HEK293 (cell line): ENCODE results near the gene KCNJ6.

Experiments
- CTCF ChIA-PET: fragments of 350-600 bp; formaldehyde crosslinking; extraction: SDS; loops from one replicate; lab custom pipeline; 2021; ENCODE audit warnings: antibody characterized with exemption; lab: Yijun Ruan, JAX
- POLR2A ChIA-PET: fragments of 300-600 bp; formaldehyde crosslinking; extraction: SDS; loops from one replicate; lab custom pipeline; 2020; ENCODE audit warnings: antibody characterized with exemption, inconsistent platforms; lab: Yijun Ruan, JAX
- H3K27ac ChIP-seq: fragments of 200-500 bp; sonication (Bioruptor generic); 2 replicates; pipeline ENCODE4 v1.5.1; 2014; ENCODE audit warnings: low read depth, low read length, control low read depth, inconsistent platforms; ENCODE audit errors: extremely low read depth
- H3K36me3 ChIP-seq, 2 experiments: fragments of 200-500 bp in 1 of 2; sonication (Bioruptor generic) in 1 of 2; 1 replicate in 1 of 2; 2 replicates in 1 of 2; pipeline ENCODE4 v1.5.1; 2014 to 2017; ENCODE audit warnings: inconsistent platforms in 2 of 2, low read length in 2 of 2; ENCODE audit not compliant: control insufficient read depth in 2 of 2, insufficient read depth in 1 of 2
- H3K4me1 ChIP-seq: fragments of 200-500 bp; sonication (Bioruptor generic); 2 replicates; pipeline ENCODE4 v1.5.1; 2014; ENCODE audit warnings: mild to moderate bottlenecking, low read length, inconsistent platforms; ENCODE audit not compliant: control insufficient read depth, insufficient read depth
- H3K4me3 ChIP-seq: 2 replicates; pipeline ENCODE4 v1.5.1; 2011; ENCODE audit warnings: low read depth, mild to moderate bottlenecking, control low read depth, low read length, moderate library complexity
- H3K9me3 ChIP-seq: fragments of 200-500 bp; sonication (Bioruptor generic); 2 replicates; pipeline ENCODE4 v1.5.1; 2014; ENCODE audit warnings: low read depth, low read length, inconsistent platforms; ENCODE audit not compliant: control insufficient read depth, insufficient read depth
- BCL11B ChIP-seq: fragments of 450-650 bp; formaldehyde crosslinking; IDR thresholded peaks from 2 replicates; pipeline ENCODE4 v1.5.1; 2016; ENCODE audit warnings: low read depth, missing biosample characterization, missing genetic modification characterization
- CTCF ChIP-seq: fragments of 450-650 bp; formaldehyde crosslinking; IDR thresholded peaks from 2 replicates; pipeline ENCODE4 v1.5.1; 2016; ENCODE audit warnings: missing biosample characterization, missing genetic modification characterization
- HIC1 ChIP-seq: fragments of 450-650 bp; formaldehyde crosslinking; IDR thresholded peaks from 2 replicates; pipeline ENCODE4 v1.5.1; 2016; ENCODE audit warnings: missing biosample characterization, missing genetic modification characterization
- MEIS1 ChIP-seq: sonication (generic); formaldehyde crosslinking; IDR thresholded peaks from 2 replicates; pipeline ENCODE4 v1.8.1; 2022; ENCODE audit warnings: missing genetic modification reagents, mild to moderate bottlenecking, borderline replicate concordance
- SP7 ChIP-seq: fragments of 450-650 bp; formaldehyde crosslinking; IDR thresholded peaks from 2 replicates; pipeline ENCODE4 v1.5.1; 2016; ENCODE audit warnings: missing biosample characterization, missing genetic modification characterization
- YY2 ChIP-seq: fragments of 450-650 bp; formaldehyde crosslinking; IDR thresholded peaks from 2 replicates; pipeline ENCODE4 v1.5.1; 2016; ENCODE audit warnings: missing biosample characterization, missing genetic modification characterization
- ZBTB8A ChIP-seq: fragments of 450-650 bp; formaldehyde crosslinking; IDR thresholded peaks from 2 replicates; pipeline ENCODE4 v1.5.1; 2016; ENCODE audit warnings: missing biosample characterization, missing genetic modification characterization
- ZNF121 ChIP-seq: fragments of 450-650 bp; formaldehyde crosslinking; IDR thresholded peaks from 2 replicates; pipeline ENCODE4 v1.5.1; 2016; ENCODE audit warnings: missing biosample characterization, missing genetic modification characterization
- ZNF140 ChIP-seq: fragments of 450-650 bp; formaldehyde crosslinking; IDR thresholded peaks from 2 replicates; pipeline ENCODE4 v1.5.1; 2016; ENCODE audit warnings: missing biosample characterization, missing genetic modification characterization
- ZNF184 ChIP-seq: fragments of 450-650 bp; IDR thresholded peaks from 2 replicates; pipeline ENCODE4 v1.5.1; 2018; ENCODE audit warnings: missing biosample characterization, mild to moderate bottlenecking, missing genetic modification characterization
- ZNF19 ChIP-seq: fragments of 450-650 bp; formaldehyde crosslinking; IDR thresholded peaks from 2 replicates; pipeline ENCODE4; 2016; ENCODE audit warnings: missing biosample characterization, missing genetic modification characterization, low read depth
- ZNF324 ChIP-seq: fragments of 450-650 bp; formaldehyde crosslinking; IDR thresholded peaks from 2 replicates; pipeline ENCODE4 v1.5.1; 2016; ENCODE audit warnings: missing biosample characterization, missing genetic modification characterization
- ZNF341 ChIP-seq: fragments of 450-650 bp; formaldehyde crosslinking; IDR thresholded peaks from 2 replicates; pipeline ENCODE4; 2016; ENCODE audit warnings: low read depth, missing biosample characterization, missing genetic modification characterization
- ZNF350 ChIP-seq: fragments of 450-650 bp; formaldehyde crosslinking; IDR thresholded peaks from 2 replicates; pipeline ENCODE4 v1.5.0; 2017; ENCODE audit warnings: missing biosample characterization, mild to moderate bottlenecking, missing genetic modification characterization
- ZNF391 ChIP-seq: fragments of 450-650 bp; formaldehyde crosslinking; IDR thresholded peaks from 2 replicates; pipeline ENCODE4 v1.5.1; 2016; ENCODE audit warnings: low read depth, missing biosample characterization, missing genetic modification characterization, borderline replicate concordance
- ZNF449 ChIP-seq: fragments of 450-650 bp; formaldehyde crosslinking; IDR thresholded peaks from 2 replicates; pipeline ENCODE4 v1.5.1; 2017; ENCODE audit warnings: missing biosample characterization, mild to moderate bottlenecking, missing genetic modification characterization, moderate library complexity
- ZNF518A ChIP-seq: fragments of 450-650 bp; formaldehyde crosslinking; conservative IDR thresholded peaks from 2 replicates; pipeline ENCODE4 v1.5.1; 2016; ENCODE audit warnings: low read depth, missing biosample characterization, missing genetic modification characterization
- ZNF544 ChIP-seq: fragments of 450-650 bp; formaldehyde crosslinking; IDR thresholded peaks from 2 replicates; pipeline ENCODE4 v1.5.0; 2017; ENCODE audit warnings: missing biosample characterization, missing genetic modification characterization
- ZNF596 ChIP-seq: fragments of 450-650 bp; IDR thresholded peaks from 2 replicates; pipeline ENCODE4 v1.5.0; 2018; ENCODE audit warnings: missing biosample characterization, mild to moderate bottlenecking, missing genetic modification characterization, moderate library complexity
- ZNF626 ChIP-seq: fragments of 450-650 bp; sonication (Bioruptor Pico); formaldehyde crosslinking; IDR thresholded peaks from 2 replicates; pipeline ENCODE4 v1.5.1; 2018; ENCODE audit warnings: missing biosample characterization, missing genetic modification characterization, inconsistent platforms
- ZNF645 ChIP-seq: fragments of 450-650 bp; formaldehyde crosslinking; IDR thresholded peaks from 2 replicates; pipeline ENCODE4; 2016; ENCODE audit warnings: missing biosample characterization, missing genetic modification characterization
- ZNF785 ChIP-seq: fragments of 450-650 bp; formaldehyde crosslinking; IDR thresholded peaks from 2 replicates; pipeline ENCODE4 v1.5.1; 2016; ENCODE audit warnings: missing biosample characterization, missing genetic modification characterization
- ZNF791 ChIP-seq: fragments of 450-650 bp; formaldehyde crosslinking; IDR thresholded peaks from 2 replicates; pipeline ENCODE4 v1.5.1; 2016; ENCODE audit warnings: missing biosample characterization, missing genetic modification characterization
- ZNF830 ChIP-seq: fragments of 450-650 bp; IDR thresholded peaks from 2 replicates; pipeline ENCODE4 v1.5.0; 2018; ENCODE audit warnings: missing biosample characterization, missing genetic modification characterization, low read depth, mild to moderate bottlenecking, moderate library complexity
- ZSCAN5A ChIP-seq: fragments of 450-650 bp; formaldehyde crosslinking; IDR thresholded peaks from 2 replicates; pipeline ENCODE4 v1.5.1; 2016; ENCODE audit warnings: missing biosample characterization, missing genetic modification characterization

Gene KCNJ6

GRCh38 chr21:37564341-37564923 lies 351.8 kb downstream of the KCNJ6 start:
- Histone ChIP-seq H3K9me3 (no peaks in the 10 kb centered on the region), H3K27ac (peak overlapping the region; percentile 67), H3K4me1 (no peaks in the 10 kb centered on the region; the same call in 1 of the 2 replicates), H3K36me3 (no peaks in the 10 kb centered on the region), H3K4me3 (peak overlapping the region; percentile 46)
- POLR2A ChIA-PET = interaction anchor here (0.5 to 2.1 kb wide), 28 partner anchors 8 to 1784 kb away, joined by 3 to 23 read pairs (median 4); partner anchors contain the start of genes DYRK1A and VPS26C
- CTCF ChIA-PET = interaction anchor here (0.6 to 1.8 kb wide), 13 partner anchors 9 to 792 kb away, joined by 3 to 7 read pairs (median 4); no protein-coding TSS in a partner anchor
- TF ChIP-seq BCL11B (tag by site-specific recombination) (no peak; the same call in 1 of the 2 replicates), ZSCAN5A (tag by site-specific recombination) (no peak), ZNF324 (tag by site-specific recombination) (no peak), ZNF785 (tag by site-specific recombination) (no peak), ZNF184 (tag by site-specific recombination) (peak; percentile 85), ZNF449 (tag by site-specific recombination) (peak; percentile 10; the same call in 1 of the 2 replicates), ZNF391 (tag by site-specific recombination) (no peak; the same call in 1 of the 2 replicates), ZNF596 (tag by site-specific recombination) (no peak), MEIS1 (CRISPR knock-in tag) (no peak), ZNF350 (no peak), ZNF830 (no peak), ZNF645 (tag by site-specific recombination) (no peak), ZNF19 (no peak), ZNF518A (tag by site-specific recombination) (no peak), YY2 (no peak), ZNF544 (tag by site-specific recombination) (no peak), ZNF626 (tag by site-specific recombination) (no peak), ZNF121 (no peak), SP7 (peak; percentile 66), HIC1 (tag by site-specific recombination) (no peak), ZNF140 (tag by site-specific recombination) (no peak), CTCF (tag by site-specific recombination) (peak; percentile 82), ZNF341 (no peak), ZNF791 (tag by site-specific recombination) (no peak), ZBTB8A (tag by site-specific recombination) (peak; percentile 70; the same call in 1 of the 2 replicates)
